Activated naive CD4-positive, alpha-beta T cell treated with Interleukin-2 at 50 U/mL for 16 hours (primary cell): ENCODE measurements around the gene RPL36AL.

Experiments
- DNase-seq: peaks from one replicate; pipeline ENCODE4 v3.0.0-alpha.2; 2020

The RPL36AL gene

GRCh38 chr14:49579841-49580240 is 40.6 kb downstream of the RPL36AL start:
- DNase-seq: no peak

- DNase-seq: no peak
Observed at GRCh38 chr14:49578141-49578540, 42.3 kb downstream of the RPL36AL start.

GRCh38 chr14:49574038-49574437 is 46.4 kb downstream of the RPL36AL start:
- DNase-seq: no peak

GRCh38 chr14:49569281-49569680 is 51.1 kb downstream of the RPL36AL start:
- no peak for DNase-seq
